AG08396 (cell line): ENCODE results near the gene PDE8B.
"Not testable (repeated sequence)": the region's sequence is repeated elsewhere in the genome, so short reads cannot be mapped to it uniquely, and the experiment has no call there.

Experiments
- DNase-seq: peaks from one replicate; pipeline ENCODE4 v3.0.0; 2012; ENCODE audit warnings: low spot score, mixed read lengths

Gene PDE8B

DNA sequence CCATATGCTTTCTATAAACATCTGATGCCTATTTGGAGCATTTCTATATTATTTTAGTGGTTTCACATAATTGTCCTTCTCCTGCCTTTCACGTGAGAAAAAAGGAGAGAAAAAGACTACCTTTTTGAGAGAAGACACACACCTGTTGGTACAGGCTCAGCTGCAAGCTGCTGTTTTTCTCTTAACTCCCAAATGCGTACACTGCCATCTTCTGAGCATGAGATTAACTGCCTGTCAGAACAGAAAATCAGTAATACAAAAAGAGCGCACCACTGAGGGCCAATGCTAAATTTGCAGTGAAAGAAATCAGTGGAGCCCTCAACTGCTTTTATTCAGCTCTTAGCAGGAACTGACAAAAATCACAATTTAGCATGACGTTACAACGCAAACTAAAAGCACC lies 226.7 kb downstream of the PDE8B start:
- no peak for DNase-seq

DNA sequence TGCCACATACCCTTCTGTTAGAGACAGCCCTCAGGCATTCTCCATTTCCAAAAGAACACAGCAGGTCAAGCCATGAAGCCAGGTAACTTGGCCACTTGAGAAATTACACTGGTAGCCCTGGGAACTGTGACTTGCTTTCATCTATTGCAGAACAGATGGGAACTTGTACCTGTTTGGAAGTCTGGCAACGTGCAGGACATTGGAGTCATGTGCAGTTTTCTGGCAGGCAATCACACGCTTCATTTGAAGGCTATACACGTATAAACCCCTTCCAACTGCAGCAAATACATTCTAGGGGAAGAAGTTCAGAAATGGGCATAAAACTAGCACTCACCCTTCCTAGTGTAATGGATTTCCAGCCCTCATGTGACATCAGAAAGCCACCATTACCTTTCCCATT lies 227.6 kb downstream of the PDE8B start:
- no peak for DNase-seq

DNA sequence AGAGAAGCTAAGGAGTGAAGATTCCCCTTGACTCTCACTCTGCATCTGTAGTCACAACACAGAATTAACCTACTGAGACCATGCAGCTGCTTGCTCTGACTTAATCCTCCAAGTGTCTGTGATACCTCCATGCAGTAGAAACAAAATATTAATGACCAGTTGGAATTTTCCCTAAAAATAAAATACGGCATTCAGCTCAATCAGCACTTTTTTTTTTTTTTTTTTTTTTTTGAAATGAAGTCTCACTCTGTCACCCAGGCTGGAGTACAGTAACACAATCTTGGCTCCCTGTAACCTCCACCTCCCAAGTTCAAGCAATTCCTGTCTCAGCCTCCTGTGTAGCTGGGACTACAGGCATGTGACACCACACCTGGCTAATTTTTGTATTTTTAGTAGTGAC lies 233.2 kb downstream of the PDE8B start:
- no peak for DNase-seq

DNA sequence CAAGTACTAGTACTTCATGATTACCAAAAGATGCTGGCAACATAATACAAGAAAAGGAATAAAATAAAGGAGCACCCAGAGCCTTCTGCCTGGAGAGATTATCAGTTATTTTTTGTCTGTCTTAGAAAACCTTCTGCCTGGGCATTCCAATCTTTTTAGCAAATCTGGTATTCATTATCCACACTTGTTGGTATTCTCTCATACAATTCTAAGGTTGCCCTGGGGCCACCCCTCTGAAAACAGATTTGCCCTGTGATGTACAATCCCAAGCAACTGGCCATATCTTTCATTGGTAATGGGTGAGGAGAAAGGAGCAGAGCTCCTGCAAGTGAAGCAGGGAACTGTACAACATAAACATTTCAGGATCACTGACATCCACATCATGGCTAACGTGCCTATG lies 233.9 kb downstream of the PDE8B start:
- DNase-seq = no peak

DNA sequence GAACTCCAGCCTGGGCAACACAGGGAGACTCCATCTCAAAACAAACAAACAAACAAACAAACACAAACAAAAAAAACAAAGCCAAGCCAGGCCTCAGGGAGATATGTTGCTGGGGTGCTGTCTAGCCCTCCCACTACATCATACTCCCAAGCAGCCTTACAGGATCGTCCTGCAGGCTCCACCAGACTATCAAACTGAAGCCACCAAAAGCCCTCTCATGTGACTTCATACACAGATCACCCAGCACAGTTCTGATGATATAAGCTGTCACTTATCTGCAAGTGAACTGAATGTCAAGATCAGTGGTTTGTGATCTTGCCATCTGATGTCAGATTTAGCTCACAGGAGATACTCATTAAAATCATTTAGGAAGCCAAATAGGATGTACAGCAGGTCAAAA lies 238.4 kb downstream of the PDE8B start:
- DNase-seq = no peak

DNA sequence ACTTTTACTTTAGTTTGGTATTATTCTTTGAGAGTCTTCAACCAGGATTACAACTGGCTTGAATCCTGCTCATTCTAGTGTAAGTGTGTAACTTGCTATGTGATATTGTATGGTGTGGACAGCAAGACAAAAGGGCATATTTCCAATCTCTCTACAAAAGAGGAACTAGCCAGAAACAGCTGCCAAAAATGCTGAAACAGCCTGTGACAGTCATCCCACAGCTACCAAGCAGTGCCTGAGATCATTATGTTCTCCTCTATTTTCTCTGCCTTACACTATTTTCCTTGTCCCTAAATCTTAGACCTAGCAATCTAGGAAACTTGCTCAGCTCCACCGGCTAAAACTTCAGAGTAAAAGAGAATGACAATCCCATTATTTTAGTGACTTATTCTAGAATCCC lies 238.8 kb downstream of the PDE8B start:
- DNase-seq = no peak

DNA sequence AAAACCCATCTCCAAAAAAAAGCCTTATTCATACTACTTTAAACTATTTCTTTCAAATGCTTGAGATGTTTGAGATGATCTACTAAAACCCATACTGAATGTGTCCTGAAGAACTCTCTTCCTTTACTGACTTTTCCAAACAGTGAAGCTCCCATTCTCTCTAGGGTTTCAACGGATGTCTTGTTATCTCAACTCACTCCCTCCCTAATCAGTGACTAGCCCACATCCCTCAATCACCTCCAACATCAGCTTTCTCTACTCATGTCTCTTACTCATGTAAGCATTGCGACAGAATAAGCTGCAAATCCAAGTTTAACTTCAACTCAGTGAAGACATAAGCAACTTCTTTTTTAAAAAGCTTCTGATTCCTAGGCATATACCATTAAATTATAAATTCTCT lies 239.5 kb downstream of the PDE8B start:
- no peak for DNase-seq

DNA sequence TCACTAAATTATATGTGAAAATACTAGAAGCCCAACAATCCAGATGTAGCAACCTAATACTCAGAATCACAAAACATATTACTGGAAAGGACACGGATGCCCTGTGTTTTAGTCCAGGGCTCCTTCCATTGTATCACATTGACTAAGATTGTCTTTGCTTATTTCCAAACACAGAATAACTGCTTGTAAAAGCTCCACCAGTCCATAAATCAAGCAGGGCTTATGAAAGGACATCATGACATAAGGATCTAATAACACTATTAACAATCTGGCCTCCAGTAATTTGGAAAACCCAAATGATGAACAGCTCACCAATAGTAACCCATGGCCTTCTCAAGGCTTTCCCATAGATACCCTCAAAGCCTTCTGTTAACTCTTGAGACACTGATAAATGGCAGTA lies 241.9 kb downstream of the PDE8B start:
- DNase-seq = no peak

DNA sequence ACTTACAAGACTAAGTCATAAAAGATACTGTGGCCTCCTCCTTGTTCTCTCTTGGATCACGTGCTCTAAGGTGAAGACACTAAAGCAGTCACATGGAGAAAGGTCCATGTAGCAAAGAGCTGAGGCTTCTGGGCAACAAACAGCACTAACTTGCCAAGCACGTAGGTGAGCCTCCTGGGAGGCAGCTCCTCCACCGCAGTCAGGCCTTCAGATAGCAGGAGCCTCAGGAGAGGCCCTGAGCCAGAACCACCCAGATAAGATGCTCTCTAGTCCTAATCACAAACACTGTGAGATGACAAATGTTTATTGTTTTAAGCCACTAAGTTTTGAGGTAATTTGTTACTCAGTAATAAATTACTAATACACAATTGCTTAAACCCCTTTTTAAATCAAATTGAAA lies 243.6 kb downstream of the PDE8B start:
- DNase-seq = no peak

DNA sequence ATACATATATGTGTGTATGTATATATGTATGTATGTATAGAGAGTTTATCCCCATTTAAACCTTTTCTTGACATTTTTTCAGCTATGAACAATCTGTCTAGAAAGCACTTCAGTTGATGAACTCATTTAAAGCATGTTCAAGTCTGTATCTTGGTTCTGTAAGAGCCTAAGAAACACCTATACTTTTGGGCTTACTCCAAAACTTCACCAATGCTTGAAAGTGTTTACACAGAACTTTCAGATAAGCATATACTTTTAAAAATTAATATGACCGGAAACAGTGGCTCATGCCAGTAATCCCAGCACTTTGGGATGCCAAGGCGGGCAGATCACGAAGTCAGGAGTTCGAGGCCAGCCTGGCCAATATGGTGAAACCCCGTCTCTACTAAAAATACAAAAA lies 250.8 kb downstream of the PDE8B start:
- DNase-seq = no peak

DNA sequence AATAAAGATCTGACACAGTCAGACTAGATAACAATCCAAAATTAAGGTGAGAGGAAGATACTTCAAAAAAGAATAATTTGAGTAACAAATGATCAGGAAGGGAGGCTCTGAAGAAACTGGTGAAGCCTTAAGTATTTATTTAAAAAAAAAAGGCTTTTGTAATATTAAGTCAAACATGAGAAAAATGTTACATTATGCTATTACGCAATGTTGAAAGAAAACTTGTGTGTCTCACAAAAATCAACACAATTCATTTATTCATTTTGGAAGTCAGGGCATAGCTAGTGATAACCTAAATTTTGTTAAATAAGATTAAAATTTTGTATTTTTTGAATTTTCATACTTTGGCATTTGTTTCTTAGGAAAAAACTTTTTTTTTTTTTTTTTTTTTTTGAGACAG lies 253.4 kb downstream of the PDE8B start:
- no peak for DNase-seq

DNA sequence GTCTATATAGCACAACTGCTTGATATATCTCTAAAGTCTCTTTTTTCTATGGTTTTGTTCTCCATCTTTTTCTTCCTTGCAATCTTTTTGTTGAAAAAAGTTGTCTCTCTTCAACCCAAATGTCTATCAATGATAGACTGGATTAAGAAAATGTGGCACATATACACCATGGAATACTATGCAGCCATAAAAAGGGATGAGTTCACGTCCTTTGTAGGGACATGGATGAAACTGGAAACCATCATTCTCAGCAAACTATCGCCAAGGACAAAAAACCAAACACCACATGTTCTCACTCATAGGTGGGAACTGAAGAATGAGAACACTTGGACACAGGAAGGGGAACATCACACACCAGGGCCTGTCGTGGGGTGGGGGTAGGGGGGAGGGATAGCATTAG lies 258.4 kb downstream of the PDE8B start:
- DNase-seq = not testable (repeated sequence)

DNA sequence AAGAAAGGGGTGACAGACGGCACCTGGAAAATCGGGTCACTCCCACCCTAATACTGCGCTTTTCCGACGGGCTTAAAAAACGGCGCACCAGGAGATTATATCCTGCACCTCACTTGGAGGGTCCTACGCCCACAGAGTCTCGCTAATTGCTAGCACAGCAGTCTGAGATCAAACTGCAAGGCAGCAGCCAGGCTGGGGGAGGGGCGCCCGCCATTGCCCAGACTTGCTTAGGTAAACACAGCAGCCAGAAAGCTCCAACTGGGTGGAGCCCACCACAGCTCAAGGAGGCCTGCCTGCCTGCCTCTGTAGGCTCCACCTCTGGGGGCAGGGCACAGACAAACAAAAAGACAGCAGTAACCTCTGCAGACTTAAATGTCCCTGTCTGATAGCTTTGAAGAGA lies 264.6 kb downstream of the PDE8B start:
- not testable (repeated sequence) for DNase-seq
